ENCODE data around the gene TNNT1.
"Not testable (repeated sequence)": the region's sequence is repeated elsewhere in the genome, so short reads cannot be mapped to it uniquely, and the experiment has no call there.

The TNNT1 gene

GRCh38 chr19:55169136-55169535 lies 20.1 kb upstream of the TNNT1 start:
- DNase-seq (ENCODE audit: low read depth): no peak

- peak; percentile 98 for DNase-seq (ENCODE audit: low read depth)
Observed at GRCh38 chr19:55166530-55167268, 17.7 kb upstream of the TNNT1 start, which contains the start of gene DNAAF3. TSS of gene DNAAF3 (minus strand) at chr19:55166613. CDS start at chr19:55166413, 200 bp downstream.

- peak; percentile 83 for DNase-seq (ENCODE audit: low read depth)
Observed at GRCh38 chr19:55165952-55166529, 17.0 kb upstream of the TNNT1 start.

GRCh38 chr19:55161571-55162322 lies 12.7 kb upstream of the TNNT1 start:
- DNase-seq (ENCODE audit: low read depth): no peak

GRCh38 chr19:55160986-55161365 lies 12.0 kb upstream of the TNNT1 start:
- no peak for DNase-seq (ENCODE audit: low read depth)

- DNase-seq (ENCODE audit: low read depth): peak; percentile 79
Observed at GRCh38 chr19:55160128-55160985, 11.4 kb upstream of the TNNT1 start.

- no peak for DNase-seq (ENCODE audit: low read depth)
Observed at GRCh38 chr19:55158848-55159749, 10.1 kb upstream of the TNNT1 start.

GRCh38 chr19:55158423-55158822 lies 9.4 kb upstream of the TNNT1 start:
- DNase-seq (ENCODE audit: low read depth): no peak

- DNase-seq (ENCODE audit: low read depth): no peak
Observed at GRCh38 chr19:55157064-55157908, 8.3 kb upstream of the TNNT1 start, which contains the start of gene TNNI3. TSS of gene TNNI3 (minus strand) at chr19:55157732. CDS start at chr19:55157589, 143 bp downstream.

- DNase-seq (ENCODE audit: low read depth): peak; percentile 75
Observed at GRCh38 chr19:55156202-55157063, 7.4 kb upstream of the TNNT1 start.

GRCh38 chr19:55155784-55156183 lies 6.8 kb upstream of the TNNT1 start:
- not testable (repeated sequence) for DNase-seq (ENCODE audit: low read depth)

- no peak for DNase-seq (ENCODE audit: low read depth)
Observed at GRCh38 chr19:55153652-55154264, 4.8 kb upstream of the TNNT1 start.

- no peak for DNase-seq (ENCODE audit: low read depth)
Observed at GRCh38 chr19:55152017-55152416, 3.0 kb upstream of the TNNT1 start.

GRCh38 chr19:55147545-55148251 lies 1.3 kb downstream of the TNNT1 start:
- no peak for DNase-seq (ENCODE audit: low read depth)

GRCh38 chr19:55146705-55147273 lies 2.2 kb downstream of the TNNT1 start:
- DNase-seq (ENCODE audit: low read depth): no peak

GRCh38 chr19:55146078-55146704 lies 2.8 kb downstream of the TNNT1 start:
- DNase-seq (ENCODE audit: low read depth): no peak

- DNase-seq (ENCODE audit: low read depth): no peak
Observed at GRCh38 chr19:55145232-55145631, 3.8 kb downstream of the TNNT1 start.
